ENCODE measurements around the gene GAS2L1.

The GAS2L1 gene

GRCh38 chr22:29327089-29327764 lies 20.8 kb downstream of the GAS2L1 start:
- DNase-seq (ENCODE audit: low spot score) = no peak

GRCh38 chr22:29328055-29328454 lies 21.6 kb downstream of the GAS2L1 start:
- DNase-seq (ENCODE audit: low spot score) = no peak

- no peak for DNase-seq (ENCODE audit: low spot score)
Measured at GRCh38 chr22:29328566-29329500, 22.4 kb downstream of the GAS2L1 start.

GRCh38 chr22:29329581-29329980 lies 23.1 kb downstream of the GAS2L1 start:
- DNase-seq (ENCODE audit: low spot score) = no peak

GRCh38 chr22:29330291-29330690 lies 23.8 kb downstream of the GAS2L1 start:
- DNase-seq (ENCODE audit: low spot score) = no peak

GRCh38 chr22:29330753-29331152 lies 24.3 kb downstream of the GAS2L1 start:
- no peak for DNase-seq (ENCODE audit: low spot score)

- DNase-seq (ENCODE audit: low spot score) = no peak
Measured at GRCh38 chr22:29331213-29331612, 24.8 kb downstream of the GAS2L1 start.

- no peak for DNase-seq (ENCODE audit: low spot score)
Measured at GRCh38 chr22:29331658-29332300, 25.3 kb downstream of the GAS2L1 start.

GRCh38 chr22:29332886-29333496 lies 26.5 kb downstream of the GAS2L1 start:
- no peak for DNase-seq (ENCODE audit: low spot score)

GRCh38 chr22:29334148-29334547 lies 27.7 kb downstream of the GAS2L1 start:
- DNase-seq (ENCODE audit: low spot score) = no peak

- no peak for DNase-seq (ENCODE audit: low spot score)
Measured at GRCh38 chr22:29334696-29335344, 28.4 kb downstream of the GAS2L1 start.

- DNase-seq (ENCODE audit: low spot score) = no peak
Measured at GRCh38 chr22:29335656-29336055, 29.2 kb downstream of the GAS2L1 start.

GRCh38 chr22:29336751-29337490 lies 30.5 kb downstream of the GAS2L1 start:
- no peak for DNase-seq (ENCODE audit: low spot score)

- DNase-seq (ENCODE audit: low spot score) = no peak
Measured at GRCh38 chr22:29337631-29338284, 31.3 kb downstream of the GAS2L1 start.

GRCh38 chr22:29338398-29338797 lies 31.9 kb downstream of the GAS2L1 start:
- DNase-seq (ENCODE audit: low spot score) = no peak

- DNase-seq (ENCODE audit: low spot score) = no peak
Measured at GRCh38 chr22:29339381-29340235, 33.2 kb downstream of the GAS2L1 start.

- no peak for DNase-seq (ENCODE audit: low spot score)
Measured at GRCh38 chr22:29340566-29340965, 34.1 kb downstream of the GAS2L1 start.

GRCh38 chr22:29341056-29341848 lies 34.8 kb downstream of the GAS2L1 start:
- DNase-seq (ENCODE audit: low spot score) = no peak

GRCh38 chr22:29341849-29342127 lies 35.3 kb downstream of the GAS2L1 start:
- DNase-seq (ENCODE audit: low spot score) = no peak
